Neural progenitor cell (in vitro differentiated cells): ENCODE data around the gene HEG1. TPM values are rescaled to one million over a fixed set of nuclear protein-coding genes. Genes with fewer than 3 reads are reported as not detected.

Experiments
- DNase-seq: peaks from one replicate; pipeline ENCODE4 v3.0.0-alpha.2; 2016; ENCODE audit warnings: low spot score
- H2AFZ ChIP-seq: fragments of 200-600 bp; sonication (generic); replicated peaks from 2 replicates; pipeline ENCODE4 v1.6.1; 2016; ENCODE audit warnings: antibody characterized with exemption
- H3F3A ChIP-seq: fragments of 200-600 bp; sonication (generic); 2 replicates; pipeline ENCODE4 v1.6.1; 2016; ENCODE audit warnings: antibody characterized with exemption, low read depth
- H3K27ac ChIP-seq: fragments of 200-600 bp; sonication (generic); 2 replicates; pipeline ENCODE4 v1.5.1; 2016; ENCODE audit warnings: mild to moderate bottlenecking
- H3K27me3 ChIP-seq: fragments of 200-600 bp; sonication (generic); 2 replicates; pipeline ENCODE4 v1.6.1; 2016; ENCODE audit warnings: mild to moderate bottlenecking, moderate library complexity
- H3K36me3 ChIP-seq: fragments of 200-600 bp; sonication (generic); 2 replicates; pipeline ENCODE4 v1.5.1; 2016
- H3K4me1 ChIP-seq: fragments of 200-600 bp; sonication (generic); 2 replicates; pipeline ENCODE4 v1.6.1; 2016; ENCODE audit warnings: mixed run types
- H3K4me2 ChIP-seq: fragments of 200-600 bp; sonication (generic); 2 replicates; pipeline ENCODE4 v1.6.1; 2016
- H3K4me3 ChIP-seq: fragments of 200-600 bp; sonication (generic); 2 replicates; pipeline ENCODE4 v1.5.1; 2016
- H3K79me2 ChIP-seq: fragments of 200-600 bp; sonication (generic); 2 replicates; pipeline ENCODE4 v1.6.1; 2016; ENCODE audit warnings: low read depth
- H3K9ac ChIP-seq: fragments of 200-600 bp; sonication (generic); 2 replicates; pipeline ENCODE4 v1.6.1; 2016
- H3K9me3 ChIP-seq: fragments of 200-600 bp; sonication (generic); 2 replicates; pipeline ENCODE4 v1.5.1; 2016; ENCODE audit warnings: low read depth
- H4K20me1 ChIP-seq: fragments of 200-600 bp; sonication (generic); 2 replicates; pipeline ENCODE4 v1.6.1; 2016; ENCODE audit warnings: low read depth
- H3K27ac Mint-ChIP-seq: 3 replicates; pipeline ENCODE4 v1.8.0; 2021; ENCODE audit warnings: mixed read lengths
- H3K27me3 Mint-ChIP-seq: 2 replicates; pipeline ENCODE4 v1.8.0; 2022; ENCODE audit warnings: low read depth, mild to moderate bottlenecking, inconsistent platforms, moderate library complexity, mixed read lengths; ENCODE audit not compliant: insufficient read depth
- H3K36me3 Mint-ChIP-seq: 3 replicates; pipeline ENCODE4 v1.8.0; 2021; ENCODE audit warnings: mixed read lengths
- H3K4me1 Mint-ChIP-seq: 3 replicates; pipeline ENCODE4 v1.8.0; 2021; ENCODE audit warnings: mixed read lengths
- H3K4me3 Mint-ChIP-seq: 3 replicates; pipeline ENCODE4 v1.8.0; 2021; ENCODE audit warnings: mild to moderate bottlenecking, moderate library complexity, mixed read lengths
- H3K9me3 Mint-ChIP-seq: 3 replicates; pipeline ENCODE4 v1.8.0; 2020; ENCODE audit warnings: mixed read lengths
- CTCF ChIP-seq: fragments of 200-600 bp; sonication (generic); IDR thresholded peaks from 2 replicates; pipeline ENCODE4 v1.5.1; 2017; ENCODE audit warnings: antibody characterized with exemption, mild to moderate bottlenecking
- EZH2 ChIP-seq: fragments of 200-600 bp; sonication (generic); IDR thresholded peaks from 2 replicates; pipeline ENCODE4 v1.6.1; 2017; ENCODE audit warnings: antibody characterized with exemption, mild to moderate bottlenecking, moderate library complexity
- EZH2phosphoT487 ChIP-seq: fragments of 200-600 bp; sonication (generic); IDR thresholded peaks from 2 replicates; pipeline ENCODE4 v1.6.1; 2017; ENCODE audit warnings: antibody characterized with exemption
- total RNA-seq: library from RNA; depleted of rRNA; stranded (reverse); fragments of >200 nt; gene quantifications from 2 replicates; pipeline ENCODE4 v1.2.3, GENCODE V29; 2015; ENCODE audit warnings: low replicate concordance

Gene HEG1
- total RNA-seq, 1 donor from 2014 or later, result 11.4 TPM

- Mint-ChIP-seq H3K4me1 (no peaks in the 10 kb centered on the region), H3K36me3 (peaks cover 63% of the 10 kb centered on the region), H3K27ac (no peak overlapping the region), H3K9me3 (no peaks in the 10 kb centered on the region), H3K27me3 (peaks cover 2% of the 10 kb centered on the region), H3K4me3 (no peak overlapping the region)
- no peak overlapping the region for H3K9ac ChIP-seq
- H3K27ac ChIP-seq, result no peak overlapping the region
- TF ChIP-seq EZH2, result no peak
- no peak for TF ChIP-seq CTCF
- no peak for TF ChIP-seq EZH2phosphoT487
- H3K27me3 ChIP-seq, result no peaks in the 10 kb centered on the region
- no peak overlapping the region for H3K4me3 ChIP-seq
- no peaks in the 10 kb centered on the region for H3F3A ChIP-seq
- H2AFZ ChIP-seq, result no peak overlapping the region
- H3K36me3 ChIP-seq, result no peaks in the 10 kb centered on the region
- H3K4me1 ChIP-seq, result no peaks in the 10 kb centered on the region
- DNase-seq, result no peak
- H3K79me2 ChIP-seq, result no peaks in the 10 kb centered on the region
- no peaks in the 10 kb centered on the region for H4K20me1 ChIP-seq
- no peak overlapping the region for H3K4me2 ChIP-seq
- no peaks in the 10 kb centered on the region for H3K9me3 ChIP-seq
Observed at GRCh38 chr3:125023833-125024555, 31.8 kb downstream of the HEG1 start.

- Histone ChIP-seq H4K20me1 (no peaks in the 10 kb centered on the region), H3K27ac (no peak overlapping the region), H3K4me2 (no peak overlapping the region), H3F3A (no peaks in the 10 kb centered on the region), H3K9me3 (no peaks in the 10 kb centered on the region), H3K79me2 (no peaks in the 10 kb centered on the region), H3K4me1 (no peaks in the 10 kb centered on the region), H3K9ac (no peak overlapping the region), H2AFZ (no peak overlapping the region), H3K27me3 (no peaks in the 10 kb centered on the region), H3K36me3 (no peaks in the 10 kb centered on the region), H3K4me3 (no peak overlapping the region)
- no peaks in the 10 kb centered on the region for H3K4me1 Mint-ChIP-seq
- DNase-seq, result no peak
- no peaks in the 10 kb centered on the region for H3K27me3 Mint-ChIP-seq
- no peak for TF ChIP-seq EZH2phosphoT487
- TF ChIP-seq EZH2, result no peak
- no peak for TF ChIP-seq CTCF
- H3K4me3 Mint-ChIP-seq, result no peak overlapping the region
- peaks cover 55% of the 10 kb centered on the region for H3K36me3 Mint-ChIP-seq
- no peak overlapping the region for H3K27ac Mint-ChIP-seq
- H3K9me3 Mint-ChIP-seq, result no peaks in the 10 kb centered on the region
Observed at GRCh38 chr3:125022206-125022605, 33.6 kb downstream of the HEG1 start.

GRCh38 chr3:125019271-125019670 lies 36.5 kb downstream of the HEG1 start:
- no peak for DNase-seq
- no peaks in the 10 kb centered on the region for H3F3A ChIP-seq
- H2AFZ ChIP-seq, result no peak overlapping the region
- H3K4me2 ChIP-seq, result no peak overlapping the region
- peaks cover 3% of the 10 kb centered on the region for H4K20me1 ChIP-seq
- Mint-ChIP-seq H3K27me3 (no peaks in the 10 kb centered on the region), H3K9me3 (no peaks in the 10 kb centered on the region), H3K4me3 (no peak overlapping the region), H3K36me3 (peaks cover 58% of the 10 kb centered on the region), H3K27ac (no peak overlapping the region), H3K4me1 (no peaks in the 10 kb centered on the region)
- H3K9ac ChIP-seq, result no peak overlapping the region
- no peak overlapping the region for H3K4me3 ChIP-seq
- H3K27ac ChIP-seq, result no peak overlapping the region
- no peaks in the 10 kb centered on the region for H3K36me3 ChIP-seq
- no peaks in the 10 kb centered on the region for H3K9me3 ChIP-seq
- no peaks in the 10 kb centered on the region for H3K79me2 ChIP-seq
- no peaks in the 10 kb centered on the region for H3K4me1 ChIP-seq
- no peaks in the 10 kb centered on the region for H3K27me3 ChIP-seq
- TF ChIP-seq EZH2phosphoT487 (no peak), CTCF (no peak), EZH2 (no peak)
